Esophagus squamous epithelium (tissue), 5 donors: ENCODE measurements around the gene HOATZ. TPM values are rescaled to one million over a fixed set of nuclear protein-coding genes. Genes with fewer than 3 reads are reported as not detected.

Experiments
- DNase-seq: peaks from one replicate; lab custom pipeline; 2025; lab: John Stamatoyannopoulos, UW
- H3K27ac ChIP-seq, 4 donors: fragments of 200-600 bp; sonication (generic); one replicate each; pipeline ENCODE4 v1.5.1; 2016 to 2019; ENCODE audit warnings: mild to moderate bottlenecking in 1 of 4
- H3K27me3 ChIP-seq, 4 donors: fragments of 200-600 bp; sonication (generic); 1 replicate in 3 of 4; 2 replicates in 1 of 4; pipeline versions ENCODE4 v1.5.1 to v1.6.0; 2017 to 2021; ENCODE audit warnings: antibody characterized with exemption in 1 of 4
- H3K36me3 ChIP-seq, 3 donors: fragments of 200-600 bp; sonication (generic); one replicate each; pipeline ENCODE4 v1.5.1; 2016 to 2019
- H3K4me1 ChIP-seq, 3 donors: fragments of 200-600 bp; sonication (generic); one replicate each; pipeline ENCODE4 v1.5.1; 2017 to 2019
- H3K4me3 ChIP-seq, 4 donors: fragments of 200-600 bp; sonication (generic); 1 replicate in 3 of 4; 2 replicates in 1 of 4; pipeline ENCODE4 v1.5.1; 2016 to 2019; ENCODE audit warnings: mild to moderate bottlenecking in 2 of 4, moderate library complexity in 1 of 4
- H3K9me3 ChIP-seq, 3 donors: fragments of 200-600 bp; sonication (generic); one replicate each; pipeline ENCODE4 v1.5.1; 2016 to 2019
- POLR2A ChIP-seq, 4 donors: fragments of 450-650 bp; IDR thresholded peaks; one replicate each; pipeline ENCODE4 v1.6.1; 2017; ENCODE audit warnings: antibody characterized with exemption in 4 of 4, mild to moderate bottlenecking in 4 of 4, moderate library complexity in 3 of 4
- WGBS, 2 donors: methylation state at CpG; one replicate each; pipeline ENCODE4 v1.1.5; 2018; 5-methylcytosine and 5-hydroxymethylcytosine counted together
- intact Hi-C: fragments of 100-400 bp; cut with DNase I; formaldehyde crosslinking; loops from one replicate; pipeline ENCODE4 v1.15.0; 2022
- total RNA-seq, 4 donors: library from RNA; depleted of rRNA; stranded (reverse); fragments of >200 nt; gene quantifications; one replicate each; pipeline ENCODE4 v1.1.0, GENCODE V29; 2016
- TF ChIP-seq, protein P1 (sequence below), 6 experiments: fragments of 450-650 bp in 4 of 6; fragments of 200-600 bp in 2 of 6; sonication (generic) in 2 of 6; IDR thresholded peaks; one replicate each; pipeline ENCODE4 v1.5.1; 2016 to 2019; ENCODE audit warnings: antibody characterized with exemption in 6 of 6, mild to moderate bottlenecking in 4 of 6, moderate library complexity in 4 of 6
- donor health status: DM: yes; HTN: yes; CAD: no.

HOATZ gene
- total RNA-seq, 4 donors from 2014 or later = not detected

DNA sequence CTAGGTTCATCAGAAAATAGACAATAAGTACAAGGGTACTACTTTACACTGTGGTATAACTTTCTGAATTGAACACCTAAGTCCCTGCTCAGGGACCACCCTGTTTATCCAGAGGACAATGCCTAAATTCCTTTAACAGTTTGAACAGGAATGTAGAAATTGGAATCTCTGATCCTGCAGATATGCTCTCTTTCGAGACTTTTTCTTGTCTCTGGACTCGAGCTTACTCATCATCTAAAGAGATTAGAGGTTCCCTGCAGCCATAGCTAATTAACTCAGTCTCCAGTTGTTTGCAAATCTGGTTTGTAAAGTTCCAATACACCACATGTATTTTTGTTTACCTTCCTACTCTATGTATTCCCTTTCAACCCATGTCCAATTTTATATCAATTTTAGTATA is 1.0 kb downstream of the HOATZ start:
- TF ChIP-seq POLR2A (IDR thresholded peaks at IDR 0.05) = no peak
- TF ChIP-seq, protein P1, sequence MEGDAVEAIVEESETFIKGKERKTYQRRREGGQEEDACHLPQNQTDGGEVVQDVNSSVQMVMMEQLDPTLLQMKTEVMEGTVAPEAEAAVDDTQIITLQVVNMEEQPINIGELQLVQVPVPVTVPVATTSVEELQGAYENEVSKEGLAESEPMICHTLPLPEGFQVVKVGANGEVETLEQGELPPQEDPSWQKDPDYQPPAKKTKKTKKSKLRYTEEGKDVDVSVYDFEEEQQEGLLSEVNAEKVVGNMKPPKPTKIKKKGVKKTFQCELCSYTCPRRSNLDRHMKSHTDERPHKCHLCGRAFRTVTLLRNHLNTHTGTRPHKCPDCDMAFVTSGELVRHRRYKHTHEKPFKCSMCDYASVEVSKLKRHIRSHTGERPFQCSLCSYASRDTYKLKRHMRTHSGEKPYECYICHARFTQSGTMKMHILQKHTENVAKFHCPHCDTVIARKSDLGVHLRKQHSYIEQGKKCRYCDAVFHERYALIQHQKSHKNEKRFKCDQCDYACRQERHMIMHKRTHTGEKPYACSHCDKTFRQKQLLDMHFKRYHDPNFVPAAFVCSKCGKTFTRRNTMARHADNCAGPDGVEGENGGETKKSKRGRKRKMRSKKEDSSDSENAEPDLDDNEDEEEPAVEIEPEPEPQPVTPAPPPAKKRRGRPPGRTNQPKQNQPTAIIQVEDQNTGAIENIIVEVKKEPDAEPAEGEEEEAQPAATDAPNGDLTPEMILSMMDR (IDR thresholded peaks at IDR 0.05) = no peak
- DNase-seq = no peak
- H3K27me3 ChIP-seq = peaks cover 0 to 39% (median 4%) of the 10 kb centered on the region in 4 donors
- H3K9me3 ChIP-seq = no peaks in the 10 kb centered on the region
- WGBS, 2 donors = 50 to 61% methylated on average over 2 of the region's 2 CpGs
- intact Hi-C loops = no loop called here
- H3K27ac ChIP-seq = no peak overlapping the region
- H3K4me3 ChIP-seq = no peak overlapping the region
- no peaks in the 10 kb centered on the region for H3K36me3 ChIP-seq
- H3K4me1 ChIP-seq = peaks cover 4 to 22% (median 12%) of the 10 kb centered on the region in 3 donors

DNA sequence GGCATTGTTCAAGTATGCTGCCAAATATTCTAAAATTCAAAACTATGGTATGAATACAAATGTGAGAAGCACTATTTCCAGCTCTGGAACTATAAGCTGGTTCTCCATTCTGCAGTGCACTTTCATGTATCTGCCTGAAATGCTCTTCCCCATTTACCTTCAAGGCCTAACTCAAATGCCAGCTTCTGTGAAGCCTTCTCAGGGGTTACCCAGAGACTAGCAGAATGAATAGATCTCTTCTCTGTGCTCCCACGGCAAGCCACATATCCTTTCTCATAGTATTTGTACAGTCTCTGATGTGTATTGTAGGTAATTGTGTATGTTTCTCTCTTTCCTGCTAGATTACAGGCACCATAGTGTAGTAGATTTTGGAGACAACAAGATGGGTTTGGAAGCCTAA is 4.1 kb downstream of the HOATZ start:
- peaks cover 0 to 14% (median 1%) of the 10 kb centered on the region in 4 donors for H3K27me3 ChIP-seq
- no peaks in the 10 kb centered on the region for H3K36me3 ChIP-seq
- no peaks in the 10 kb centered on the region for H3K9me3 ChIP-seq
- intact Hi-C loops = no loop called here
- 64 to 67% methylated on average over 1 of the region's 1 CpG for WGBS, 2 donors
- no peak for DNase-seq
- no peak for TF ChIP-seq POLR2A (IDR thresholded peaks at IDR 0.05)
- TF ChIP-seq, protein P1 (IDR thresholded peaks at IDR 0.05) = no peak
- no peak overlapping the region for H3K27ac ChIP-seq
- H3K4me1 ChIP-seq = peaks cover 0 to 8% (median 0%) of the 10 kb centered on the region in 3 donors
- H3K4me3 ChIP-seq = no peak overlapping the region

DNA sequence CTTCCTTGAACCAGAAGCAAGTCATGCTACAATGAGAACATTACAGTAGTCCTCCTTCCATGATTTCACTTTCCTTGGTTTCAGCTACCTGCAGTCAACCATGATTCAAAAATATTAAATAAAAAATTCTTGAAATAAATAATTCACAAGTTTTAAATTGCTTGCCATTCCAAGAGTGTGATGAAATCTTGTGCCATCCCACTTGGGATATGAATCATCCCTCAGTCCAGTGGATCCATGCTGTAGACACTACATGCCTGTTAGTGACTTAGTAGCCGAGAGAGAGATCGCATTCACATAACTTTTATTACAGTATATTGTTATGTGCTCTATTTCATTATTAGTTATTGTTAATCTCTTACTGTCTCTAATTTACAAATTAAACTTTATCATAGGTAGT is 6.0 kb downstream of the HOATZ start:
- intact Hi-C loops = no loop called here
- Histone ChIP-seq H3K27ac (no peak overlapping the region), H3K9me3 (no peaks in the 10 kb centered on the region), H3K4me3 (no peak overlapping the region), H3K27me3 (no peaks in the 10 kb centered on the region), H3K36me3 (no peaks in the 10 kb centered on the region), H3K4me1 (peaks cover 0 to 4% (median 0%) of the 10 kb centered on the region in 3 donors)
- no peak for DNase-seq
- TF ChIP-seq, protein P1 (IDR thresholded peaks at IDR 0.05) = no peak
- TF ChIP-seq POLR2A (IDR thresholded peaks at IDR 0.05) = no peak
- WGBS, 2 donors = 85 to 91% methylated on average over 2 of the region's 2 CpGs

DNA sequence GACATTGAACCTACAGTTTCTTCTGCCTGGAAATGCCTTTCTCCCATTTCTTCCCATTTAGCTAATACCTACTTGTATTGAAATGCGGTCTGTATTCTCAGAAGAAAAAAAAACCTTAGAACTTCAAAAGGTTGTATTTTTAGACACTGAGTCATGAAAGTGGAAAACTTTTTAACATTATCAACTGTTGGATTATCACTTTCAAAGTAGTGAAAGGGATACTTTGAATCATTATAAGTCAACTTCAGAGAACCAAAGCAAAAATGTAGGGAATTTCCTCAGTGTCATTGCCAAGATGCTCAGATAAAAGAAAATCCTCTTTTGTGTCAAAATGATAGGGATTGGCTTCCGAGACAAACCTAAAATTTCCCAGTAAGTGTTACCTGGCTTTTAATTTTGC is 6.6 kb downstream of the HOATZ start:
- intact Hi-C loops = no loop called here
- H3K36me3 ChIP-seq = no peaks in the 10 kb centered on the region
- DNase-seq = no peak
- no peak overlapping the region for H3K4me3 ChIP-seq
- no peaks in the 10 kb centered on the region for H3K9me3 ChIP-seq
- H3K27ac ChIP-seq = no peak overlapping the region
- H3K27me3 ChIP-seq = no peaks in the 10 kb centered on the region
- 17 to 24% methylated on average over 2 of the region's 2 CpGs for WGBS, 2 donors
- no peak for TF ChIP-seq POLR2A (IDR thresholded peaks at IDR 0.05)
- TF ChIP-seq, protein P1 (IDR thresholded peaks at IDR 0.05) = no peak
- H3K4me1 ChIP-seq = peaks cover 0 to 4% (median 0%) of the 10 kb centered on the region in 3 donors

DNA sequence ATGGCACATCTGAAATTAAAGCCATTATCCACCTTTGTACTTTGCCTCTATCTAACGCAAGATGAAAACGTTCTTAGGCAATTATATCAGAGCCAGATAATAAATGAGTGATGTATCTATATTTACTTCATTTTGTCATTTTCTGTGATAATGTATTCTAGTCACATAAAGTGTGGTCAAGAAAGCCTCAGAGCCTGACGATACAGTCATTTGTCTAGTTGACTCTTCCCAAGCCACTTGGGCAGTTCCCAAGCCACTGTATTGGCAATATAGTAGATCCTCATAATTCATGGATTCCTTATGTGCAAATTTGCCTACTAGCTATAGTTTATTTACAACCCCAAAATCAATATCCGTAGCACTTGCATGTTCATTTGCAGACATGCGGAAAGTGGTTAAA is 7.8 kb downstream of the HOATZ start:
- WGBS, 2 donors = 87 to 94% methylated on average over 5 of the region's 5 CpGs
- no peak overlapping the region for H3K27ac ChIP-seq
- peaks cover 0 to 4% (median 0%) of the 10 kb centered on the region in 3 donors for H3K4me1 ChIP-seq
- H3K27me3 ChIP-seq = no peaks in the 10 kb centered on the region
- DNase-seq = no peak
- intact Hi-C loops = no loop called here
- H3K36me3 ChIP-seq = no peaks in the 10 kb centered on the region
- H3K4me3 ChIP-seq = no peak overlapping the region
- no peaks in the 10 kb centered on the region for H3K9me3 ChIP-seq
- TF ChIP-seq POLR2A (IDR thresholded peaks at IDR 0.05) = no peak
- TF ChIP-seq, protein P1 (IDR thresholded peaks at IDR 0.05) = no peak
